Spleen (tissue), 11 donors: ENCODE results near the gene DACH1. TPM values are rescaled to one million over a fixed set of nuclear protein-coding genes. Genes with fewer than 3 reads are reported as not detected.

ENCODE experiments used
- DNase-seq: peaks from one replicate; pipeline ENCODE4 v3.0.0-alpha.2; 2020
- H3K27ac ChIP-seq, 8 donors: fragments of 200-600 bp; sonication (generic) in 7 of 8; 1 replicate in 4 of 8; 2 replicates in 4 of 8; pipeline versions ENCODE4 v1.5.0 to v1.8.0; 2016 to 2021; ENCODE audit warnings: inconsistent platforms in 4 of 8, mild to moderate bottlenecking in 4 of 8, moderate library complexity in 1 of 8
- H3K27me3 ChIP-seq, 7 donors: fragments of 200-600 bp; sonication (generic) in 6 of 7; replicated peaks in 1 of 7; 1 replicate in 4 of 7; 2 replicates in 3 of 7; pipeline versions ENCODE4 v1.5.0 to v1.8.0; 2016 to 2021; ENCODE audit warnings: inconsistent platforms in 3 of 7, mild to moderate bottlenecking in 1 of 7
- H3K36me3 ChIP-seq, 6 donors: fragments of 200-600 bp; sonication (generic) in 5 of 6; 1 replicate in 4 of 6; 2 replicates in 2 of 6; pipeline versions ENCODE4 v1.5.0 to v1.8.0; 2016 to 2021; ENCODE audit warnings: inconsistent platforms in 2 of 6
- H3K4me1 ChIP-seq, 6 donors: fragments of 200-600 bp; sonication (generic) in 5 of 6; 1 replicate in 3 of 6; 2 replicates in 3 of 6; pipeline versions ENCODE4 v1.5.0 to v1.8.0; 2016 to 2021; ENCODE audit warnings: inconsistent platforms in 3 of 6
- H3K4me3 ChIP-seq, 8 donors: fragments of 200-600 bp; sonication (generic) in 7 of 8; 1 replicate in 4 of 8; 2 replicates in 4 of 8; pipeline versions ENCODE4 v1.5.0 to v1.8.0; 2016 to 2021; ENCODE audit warnings: inconsistent platforms in 4 of 8, mild to moderate bottlenecking in 4 of 8, moderate library complexity in 2 of 8
- H3K9me3 ChIP-seq, 8 donors: fragments of 200-600 bp; sonication (generic) in 7 of 8; 1 replicate in 4 of 8; 2 replicates in 4 of 8; pipeline versions ENCODE4 v1.5.0 to v1.8.0; 2016 to 2021; ENCODE audit warnings: inconsistent platforms in 4 of 8
- POLR2A ChIP-seq, 3 donors: fragments of 450-650 bp; IDR thresholded peaks; one replicate each; pipeline ENCODE4 v1.5.1; 2017; ENCODE audit warnings: antibody characterized with exemption in 3 of 3, mild to moderate bottlenecking in 1 of 3
- POLR2AphosphoS5 ChIP-seq, 3 donors: sonication (generic); formaldehyde crosslinking; IDR thresholded peaks; one replicate each; pipeline ENCODE4 v1.5.1; 2017; ENCODE audit warnings: antibody characterized with exemption in 3 of 3
- WGBS, 5 donors: extraction: QIAGEN DNeasy Blood & Tissue Kit in 3 of 5; methylation state at CpG; one replicate each; pipeline versions ENCODE4 v1.1.5 to v1.1.7; 2013 to 2018; 5-methylcytosine and 5-hydroxymethylcytosine counted together
- intact Hi-C: fragments of 100-400 bp; cut with DNase I; formaldehyde crosslinking; loops from one replicate; pipeline ENCODE4 v1.15.0; 2023; ENCODE audit warnings: low total_unique reads
- polyA plus RNA-seq, 3 donors: library from polyadenylated mRNA; stranded (reverse); fragments of 200-250 nt; gene quantifications; one replicate each; pipeline ENCODE4 v1.2.1, GENCODE V29; 2013
- total RNA-seq, 7 donors: library from RNA; depleted of rRNA in 3 of 7; stranded (reverse); fragments of >200 nt in 3 of 7; fragmentation: NEBNext Ultra II Directional in 4 of 7; extraction: Animal tissue kit (Norgen Biotek cat#: 25700) in 4 of 7; gene quantifications; one replicate each; pipeline versions ENCODE4 v1.1.0 to v1.2.1, GENCODE V29; 2016 to 2021
- TF ChIP-seq, protein P1 (sequence below), 11 experiments: fragments of 200-600 bp in 7 of 11; fragments of 450-650 bp in 4 of 11; sonication (generic) in 4 of 11; IDR thresholded peaks in 8 of 11; conservative IDR thresholded peaks in 3 of 11; 1 replicate in 7 of 11; 2 replicates in 4 of 11; pipeline versions ENCODE4 v1.4.0 to v1.8.0; 2016 to 2021; ENCODE audit warnings: antibody characterized with exemption in 11 of 11, inconsistent platforms in 4 of 11, mild to moderate bottlenecking in 1 of 11
- donor health status: healthy with polysubstance abuse.
- donor health status: DM: no; HTN: no; CAD: no; lungs with moderate emphysema.
- donor health status: DM: no; HTN: no; CAD: no.
- donor health status: Bipolar disorder and iron deficiency.
- donor health status: healthy.
- donor health status: DM: no; HTN: no; CAD: no.
- donor health status: DM: yes; HTN: yes; CAD: no.

Gene DACH1
- total and polyA plus RNA-seq, 10 donors, result 0.80 to 18.9 (median 11.4) TPM

DNA sequence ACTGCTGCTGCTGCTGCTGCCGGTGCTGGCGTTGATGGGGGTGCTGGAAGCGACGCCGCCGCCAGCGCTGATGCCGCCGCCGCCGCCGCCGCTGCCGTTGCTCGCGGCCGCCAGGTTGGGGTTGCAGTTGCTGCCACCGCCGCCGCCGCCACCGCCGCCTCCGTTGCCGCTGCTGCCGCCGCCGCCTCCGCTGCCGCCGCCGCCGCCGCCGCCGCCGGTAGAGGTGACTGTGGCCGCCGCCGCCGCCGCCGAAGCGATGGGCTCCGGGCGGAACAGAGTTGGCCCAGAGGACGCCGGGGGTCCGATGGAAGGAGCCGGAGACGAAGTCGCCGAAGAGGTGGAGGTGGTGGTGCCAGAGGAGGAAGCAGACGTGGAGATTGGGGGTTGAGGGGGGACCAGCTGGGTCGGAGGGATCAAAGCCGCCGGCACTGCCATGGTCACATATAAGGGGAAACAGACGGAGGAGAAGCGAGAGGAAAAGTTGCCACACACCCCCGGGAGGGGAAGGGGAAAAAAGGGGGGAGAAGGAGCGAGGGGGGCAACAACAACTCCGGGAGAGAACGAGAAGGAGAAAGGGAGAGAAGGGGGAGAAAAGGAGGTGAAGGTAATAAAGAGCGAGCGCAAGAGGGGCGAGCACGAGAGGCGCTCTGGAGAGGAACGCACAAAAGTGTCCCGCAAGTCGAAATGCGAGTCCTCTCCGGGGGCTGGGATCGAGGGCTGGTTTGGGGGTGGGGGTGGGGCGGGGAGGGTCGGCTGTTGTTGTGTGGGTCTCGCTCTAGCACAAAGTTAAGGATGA, 471 bp downstream of the DACH1 start:
- H3K27ac ChIP-seq, result peak overlapping the region; percentile 60 to 93 (median 90)
- TF ChIP-seq POLR2A (IDR thresholded peaks at IDR 0.05), result no peak
- TF ChIP-seq POLR2AphosphoS5 (IDR thresholded peaks at IDR 0.05), result peak in 2 of 3 donors; percentile 9 to 27
- no peaks in the 10 kb centered on the region for H3K9me3 ChIP-seq
- intact Hi-C loops, result no loop called here
- peaks cover 0 to 62% (median 24%) of the 10 kb centered on the region in 6 donors for H3K4me1 ChIP-seq
- 0 to 3% (median 1%) methylated on average over 65 to 77 of the region's 77 CpGs for WGBS, 5 donors
- peaks cover 0 to 43% (median 15%) of the 10 kb centered on the region in 7 donors for H3K27me3 ChIP-seq
- peak; percentile 88 for DNase-seq
- no peaks in the 10 kb centered on the region for H3K36me3 ChIP-seq
- H3K4me3 ChIP-seq, result peak overlapping the region; percentile 61 to 86 (median 79)

DNA sequence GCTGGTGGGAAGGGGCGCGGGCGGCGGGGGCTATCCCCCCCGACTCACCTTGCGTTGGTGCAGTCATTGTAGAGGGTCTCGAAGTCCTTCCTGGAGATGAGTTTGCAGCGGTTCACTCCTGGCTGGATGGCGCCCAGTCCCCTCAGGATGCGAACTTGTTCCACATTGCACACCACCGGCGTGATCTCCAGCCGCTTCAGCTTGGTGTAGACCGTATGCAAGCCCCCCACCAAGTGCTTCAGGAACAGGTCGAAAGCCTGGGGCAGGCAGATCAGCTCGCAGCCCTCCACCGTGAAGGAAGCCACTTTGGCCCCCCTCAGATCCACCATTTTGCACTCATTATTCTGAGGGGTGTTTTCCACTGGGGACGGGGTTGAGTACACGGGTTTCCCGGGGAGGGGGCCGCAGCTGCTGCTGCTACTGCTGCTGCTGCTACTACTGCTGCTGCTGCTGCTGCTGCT, 1.1 kb downstream of the DACH1 start:
- intact Hi-C loops, result no loop called here
- Histone ChIP-seq H3K4me1 (peaks cover 0 to 67% (median 27%) of the 10 kb centered on the region in 6 donors), H3K27me3 (peaks cover 0 to 43% (median 15%) of the 10 kb centered on the region in 7 donors), H3K9me3 (no peaks in the 10 kb centered on the region), H3K4me3 (peak overlapping the region; percentile 61 to 86 (median 79)), H3K27ac (peak overlapping the region; percentile 60 to 93 (median 90)), H3K36me3 (no peaks in the 10 kb centered on the region)
- DNase-seq, result peak; percentile 82
- TF ChIP-seq, protein P1, sequence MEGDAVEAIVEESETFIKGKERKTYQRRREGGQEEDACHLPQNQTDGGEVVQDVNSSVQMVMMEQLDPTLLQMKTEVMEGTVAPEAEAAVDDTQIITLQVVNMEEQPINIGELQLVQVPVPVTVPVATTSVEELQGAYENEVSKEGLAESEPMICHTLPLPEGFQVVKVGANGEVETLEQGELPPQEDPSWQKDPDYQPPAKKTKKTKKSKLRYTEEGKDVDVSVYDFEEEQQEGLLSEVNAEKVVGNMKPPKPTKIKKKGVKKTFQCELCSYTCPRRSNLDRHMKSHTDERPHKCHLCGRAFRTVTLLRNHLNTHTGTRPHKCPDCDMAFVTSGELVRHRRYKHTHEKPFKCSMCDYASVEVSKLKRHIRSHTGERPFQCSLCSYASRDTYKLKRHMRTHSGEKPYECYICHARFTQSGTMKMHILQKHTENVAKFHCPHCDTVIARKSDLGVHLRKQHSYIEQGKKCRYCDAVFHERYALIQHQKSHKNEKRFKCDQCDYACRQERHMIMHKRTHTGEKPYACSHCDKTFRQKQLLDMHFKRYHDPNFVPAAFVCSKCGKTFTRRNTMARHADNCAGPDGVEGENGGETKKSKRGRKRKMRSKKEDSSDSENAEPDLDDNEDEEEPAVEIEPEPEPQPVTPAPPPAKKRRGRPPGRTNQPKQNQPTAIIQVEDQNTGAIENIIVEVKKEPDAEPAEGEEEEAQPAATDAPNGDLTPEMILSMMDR (IDR thresholded peaks at IDR 0.05 in 8 of 11, conservative IDR thresholded peaks at IDR 0.05 in 3 of 11), result no peak
- TF ChIP-seq POLR2AphosphoS5 (IDR thresholded peaks at IDR 0.05) (no peak), POLR2A (IDR thresholded peaks at IDR 0.05) (no peak)
- WGBS, 5 donors, result 0 to 2% (median 1%) methylated on average over 12 to 21 of the region's 21 CpGs

DNA sequence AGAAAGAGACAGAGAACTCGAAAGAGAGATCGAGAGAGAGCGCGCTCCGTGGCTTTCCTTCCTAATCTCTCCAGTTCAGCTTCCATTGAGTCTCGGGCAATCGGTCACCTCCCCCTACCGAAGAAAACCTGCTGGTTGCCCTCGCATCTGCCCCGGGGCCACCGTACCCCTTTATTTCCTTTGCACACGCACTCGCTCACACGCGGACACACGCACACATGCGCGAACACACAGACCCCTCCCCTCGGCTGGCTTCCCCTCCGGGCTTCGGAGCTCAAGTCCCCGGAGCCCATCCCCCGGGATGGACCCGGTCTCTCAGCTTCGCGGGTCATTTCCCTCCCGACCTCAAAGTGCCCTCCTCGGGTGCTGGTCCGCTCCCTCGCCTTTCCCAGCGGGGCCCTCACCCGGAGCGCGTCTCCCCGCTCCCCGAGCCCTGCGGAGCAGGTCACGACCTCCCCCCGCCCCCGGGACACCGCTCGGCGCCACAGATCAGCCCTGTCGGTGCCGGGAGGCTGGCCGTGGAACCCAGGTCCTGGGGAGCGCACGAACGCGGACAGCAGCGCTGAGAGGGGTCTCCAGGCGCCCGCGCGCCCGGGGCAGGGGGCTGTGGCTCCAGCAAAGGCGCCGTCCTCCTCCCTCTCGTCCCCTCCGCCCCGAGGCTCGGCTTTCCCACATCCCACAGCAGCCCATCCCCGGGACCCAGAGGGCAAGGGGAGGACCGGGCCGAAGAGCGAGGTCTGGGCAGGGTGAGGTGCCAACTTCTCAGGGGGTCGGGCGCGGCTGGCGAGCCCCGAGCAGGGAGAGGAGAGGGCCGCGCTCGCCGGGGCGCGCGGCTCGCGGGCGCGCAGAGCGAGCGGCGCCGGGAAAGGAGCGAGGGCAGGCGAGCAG, 1.8 kb downstream of the DACH1 start:
- Histone ChIP-seq H3K27ac (peak overlapping the region; percentile 60 to 93 (median 90)), H3K27me3 (peaks cover 0 to 43% (median 15%) of the 10 kb centered on the region in 7 donors)
- DNase-seq, result peak; percentile 85

More for the DNA sequence above, 1.8 kb downstream of the DACH1 start:
- WGBS, 5 donors, result 0 to 10% (median 2%) methylated on average over 27 to 88 of the region's 88 CpGs
- TF ChIP-seq POLR2AphosphoS5 (IDR thresholded peaks at IDR 0.05), result peak in 1 of 3 donors; percentile 58
- TF ChIP-seq, protein P1 (IDR thresholded peaks at IDR 0.05 in 8 of 11, conservative IDR thresholded peaks at IDR 0.05 in 3 of 11), result no peak
- H3K36me3 ChIP-seq, result no peaks in the 10 kb centered on the region
- intact Hi-C loops, result no loop called here
- H3K4me1 ChIP-seq, result peaks cover 0 to 69% (median 30%) of the 10 kb centered on the region in 6 donors
- H3K9me3 ChIP-seq, result no peaks in the 10 kb centered on the region
- H3K4me3 ChIP-seq, result peak overlapping the region; percentile 61 to 86 (median 79)
